ENCODE data around the gene KIF6.
A peak's percentile ranks its signal among the peaks of the same experiment; 100 is the strongest.

The KIF6 gene

DNA sequence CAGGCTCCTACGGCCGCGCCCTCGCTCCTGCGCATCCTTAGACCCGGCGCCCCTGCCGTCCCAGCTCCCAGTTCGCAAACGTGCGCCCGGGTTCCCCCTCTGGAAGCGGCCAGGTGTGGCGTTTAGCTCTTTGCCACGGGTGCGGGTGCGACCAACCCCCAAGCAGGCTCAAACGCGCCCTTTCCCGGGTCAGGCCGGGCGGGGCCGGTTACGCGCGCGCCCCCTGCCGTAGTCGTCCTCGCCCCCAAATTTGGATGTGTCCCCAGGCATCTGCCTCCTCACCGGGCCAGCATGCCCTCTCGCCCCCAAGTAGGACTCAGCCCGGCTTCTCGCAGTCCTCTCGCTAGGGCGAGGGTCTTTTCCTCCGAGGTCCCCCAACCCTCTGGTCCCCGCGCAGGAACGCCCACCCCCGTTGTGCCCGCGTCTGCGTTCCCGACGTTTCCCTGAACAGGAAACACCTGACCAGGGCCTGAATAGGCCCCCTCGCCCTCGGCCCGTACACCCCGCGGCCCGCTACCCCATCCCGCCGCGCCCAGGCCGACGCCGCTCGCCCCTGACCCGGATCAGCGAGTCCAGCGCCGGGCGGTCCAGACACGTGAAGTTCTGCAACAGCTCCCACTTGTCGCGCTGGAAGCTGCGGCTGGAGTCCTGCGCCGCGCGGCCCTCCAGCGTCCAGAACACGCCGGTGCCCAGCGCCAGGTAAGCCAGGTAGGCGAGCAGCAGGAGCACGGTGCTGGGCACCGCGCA, 411.5 kb downstream of the KIF6 start:
- no peaks in the 10 kb centered on the region for H3K36me3 Mint-ChIP-seq
- no peak overlapping the region for H3K27ac Mint-ChIP-seq
- H3K4me1 Mint-ChIP-seq: peaks cover 8% of the 10 kb centered on the region
- H3K27me3 Mint-ChIP-seq: peaks cover 92% of the 10 kb centered on the region
- no peaks in the 10 kb centered on the region for H3K9me3 Mint-ChIP-seq
- no peak overlapping the region for H3K4me3 Mint-ChIP-seq
- DNase-seq: no peak
- CTCF ChIA-PET: interaction anchor here (1.7 to 17.8 kb wide), 3 partner anchors 11 to 441 kb away, joined by 4 to 410 read pairs (median 7); no protein-coding TSS in a partner anchor

DNA sequence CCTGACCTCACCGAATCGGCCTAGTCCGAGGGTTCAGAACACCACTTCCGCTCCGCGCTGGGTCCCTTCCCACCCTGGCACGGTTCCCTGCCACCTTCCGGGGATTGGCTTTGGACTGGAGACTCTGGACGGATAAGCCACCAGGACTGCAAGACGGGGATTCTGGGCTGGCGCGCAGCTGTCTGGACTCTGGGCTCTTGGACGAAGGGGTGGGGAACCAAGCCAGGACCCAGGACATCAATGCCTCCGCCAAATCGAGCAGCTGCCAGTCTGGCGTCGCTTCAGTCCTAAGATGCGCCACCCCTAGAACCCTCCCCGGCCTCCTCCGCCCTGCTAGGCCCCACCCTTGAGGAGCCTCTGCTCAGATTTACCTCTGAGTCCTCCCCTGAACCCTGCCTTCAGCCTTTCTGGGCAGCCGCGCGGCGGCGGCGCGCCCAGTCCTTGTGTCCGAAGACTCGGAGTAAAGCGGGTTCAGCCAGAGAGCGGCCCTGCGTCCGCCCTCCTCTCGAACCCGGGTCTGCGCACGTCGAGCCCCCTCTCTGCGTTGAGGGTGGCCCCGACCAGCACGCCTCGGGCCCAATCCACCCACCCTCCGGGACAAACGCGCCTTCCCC, 412.2 kb downstream of the KIF6 start:
- peaks cover 88% of the 10 kb centered on the region for H3K27me3 Mint-ChIP-seq
- no peak overlapping the region for H3K4me3 Mint-ChIP-seq
- H3K9me3 Mint-ChIP-seq: no peaks in the 10 kb centered on the region
- H3K27ac Mint-ChIP-seq: no peak overlapping the region
- no peaks in the 10 kb centered on the region for H3K36me3 Mint-ChIP-seq
- CTCF ChIA-PET: interaction anchor here (1.7 to 17.8 kb wide), 3 partner anchors 10 to 441 kb away, joined by 4 to 410 read pairs (median 7); no protein-coding TSS in a partner anchor
- H3K4me1 Mint-ChIP-seq: peaks cover 8% of the 10 kb centered on the region
- no peak for DNase-seq

DNA sequence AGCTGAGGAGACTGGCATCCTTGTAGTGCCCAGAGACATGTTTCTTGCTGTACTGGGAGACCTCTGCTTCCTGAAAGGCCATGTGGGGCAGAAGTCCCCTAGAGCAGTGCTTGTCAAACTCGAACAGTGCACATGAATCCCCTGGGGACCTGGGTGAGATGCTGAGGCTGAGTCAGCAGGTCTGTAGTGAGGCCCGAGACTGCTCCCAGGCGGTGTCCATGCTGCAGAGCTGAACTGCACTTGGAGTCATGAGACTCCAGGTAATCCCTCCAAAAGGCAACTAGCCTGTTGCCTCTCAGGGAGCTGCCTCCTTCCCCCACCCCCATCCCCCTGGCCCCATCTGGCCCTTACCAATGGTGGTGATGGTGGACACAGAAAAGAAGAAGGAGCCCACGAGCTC, 414.7 kb downstream of the KIF6 start:
- CTCF ChIA-PET: interaction anchor here (0.6 to 17.8 kb wide), 25 partner anchors 11 to 439 kb away, joined by 3 to 410 read pairs (median 4); no protein-coding TSS in a partner anchor

DNA sequence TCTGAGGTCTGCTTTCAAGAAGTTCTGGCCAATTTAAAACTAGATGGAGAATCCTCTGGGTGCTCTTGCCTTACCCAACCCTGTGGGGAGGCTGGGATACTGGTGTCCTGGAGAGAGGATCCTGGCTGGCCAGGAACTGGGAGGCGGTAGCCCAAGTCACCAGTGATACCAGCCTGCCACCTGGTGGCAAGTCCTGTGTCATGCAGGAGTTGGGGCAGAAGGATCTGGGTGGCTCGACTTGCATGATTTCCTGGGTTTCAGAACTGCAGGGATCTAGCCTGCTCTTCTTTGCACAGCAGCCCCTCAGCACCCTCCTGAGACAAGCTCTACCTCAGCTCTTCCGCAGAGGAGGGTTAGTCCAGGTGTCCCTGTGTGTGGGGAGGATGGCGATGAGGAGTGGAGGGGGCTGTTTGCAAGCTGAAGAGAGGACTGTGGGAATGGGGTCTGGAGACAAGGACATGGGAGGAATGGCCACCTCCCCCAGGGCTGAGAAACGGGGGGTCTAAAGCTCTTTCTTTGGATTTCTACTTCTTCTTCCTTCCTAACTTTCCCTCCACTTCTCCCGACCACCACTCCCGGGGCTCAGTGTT, 415.2 kb downstream of the KIF6 start:
- CTCF ChIA-PET: interaction anchor here (0.7 to 17.8 kb wide), 30 partner anchors 11 to 438 kb away, joined by 3 to 410 read pairs (median 4); no protein-coding TSS in a partner anchor

More for the DNA sequence above, 414.7 kb downstream of the KIF6 start:
- Mint-ChIP-seq H3K27me3 (peaks cover 63% of the 10 kb centered on the region), H3K36me3 (no peaks in the 10 kb centered on the region), H3K4me3 (no peak overlapping the region), H3K4me1 (peaks cover 8% of the 10 kb centered on the region), H3K9me3 (no peaks in the 10 kb centered on the region), H3K27ac (no peak overlapping the region)
- DNase-seq: no peak

DNA sequence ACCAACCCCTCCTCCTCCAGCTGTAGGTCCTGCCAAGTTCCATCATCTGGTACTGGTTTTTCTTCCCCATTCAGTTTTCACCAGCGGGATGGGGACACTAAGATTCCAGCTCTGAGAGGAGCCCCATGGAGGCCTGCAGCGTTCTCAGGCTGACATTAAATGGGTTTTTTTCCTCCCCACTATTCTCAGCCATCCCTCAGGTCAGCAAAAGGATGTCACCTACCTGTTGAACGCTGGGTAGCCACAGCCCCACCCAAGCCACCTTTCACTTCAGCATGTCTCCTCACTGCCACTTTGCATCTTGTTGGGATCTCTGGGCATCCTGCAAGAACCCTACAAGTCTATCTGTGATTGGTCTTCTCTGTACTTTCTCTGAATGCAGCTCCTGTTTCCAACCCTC, 417.7 kb downstream of the KIF6 start:
- peaks cover 6% of the 10 kb centered on the region for H3K4me1 Mint-ChIP-seq
- no peak overlapping the region for H3K27ac Mint-ChIP-seq
- no peak for DNase-seq
- H3K9me3 Mint-ChIP-seq: no peaks in the 10 kb centered on the region
- H3K36me3 Mint-ChIP-seq: no peaks in the 10 kb centered on the region
- H3K4me3 Mint-ChIP-seq: no peak overlapping the region
- CTCF ChIA-PET: interaction anchor here (0.7 to 17.8 kb wide), 8 partner anchors 26 to 435 kb away, joined by 3 to 410 read pairs (median 5); no protein-coding TSS in a partner anchor
- H3K27me3 Mint-ChIP-seq: peaks cover 32% of the 10 kb centered on the region

More for the DNA sequence above, 415.2 kb downstream of the KIF6 start:
- Mint-ChIP-seq H3K4me1 (peaks cover 8% of the 10 kb centered on the region), H3K4me3 (no peak overlapping the region), H3K27me3 (peaks cover 58% of the 10 kb centered on the region), H3K36me3 (no peaks in the 10 kb centered on the region), H3K27ac (no peak overlapping the region), H3K9me3 (no peaks in the 10 kb centered on the region)
- DNase-seq: peak; percentile 75

DNA sequence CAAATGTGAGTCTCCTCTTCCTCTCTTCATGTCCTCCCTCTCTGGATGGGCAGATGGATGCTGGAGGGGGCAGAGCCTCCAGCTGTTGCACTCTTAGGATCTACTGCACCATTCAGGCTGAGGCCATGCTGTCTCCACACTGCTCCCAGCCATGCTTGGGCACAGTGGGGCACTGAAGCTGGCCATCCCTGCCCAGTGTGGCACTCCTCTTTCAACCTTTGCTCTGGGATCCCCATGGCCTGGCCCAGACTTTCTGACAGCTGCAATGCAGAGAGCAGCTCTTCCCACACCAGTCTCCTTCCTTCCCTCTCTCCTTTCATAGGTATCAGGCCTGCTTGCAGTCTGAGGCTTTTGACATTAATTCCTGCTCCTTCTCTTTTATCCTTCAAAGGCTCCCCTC, 420.3 kb downstream of the KIF6 start:
- CTCF ChIA-PET: interaction anchor here (0.7 to 17.8 kb wide), 8 partner anchors 122 to 307 kb away, joined by 3 to 410 read pairs (median 4); no protein-coding TSS in a partner anchor
- Mint-ChIP-seq H3K4me3 (no peak overlapping the region), H3K27ac (no peak overlapping the region), H3K9me3 (no peaks in the 10 kb centered on the region), H3K36me3 (no peaks in the 10 kb centered on the region), H3K27me3 (peaks cover 9% of the 10 kb centered on the region), H3K4me1 (peaks cover 6% of the 10 kb centered on the region)
- DNase-seq: no peak

DNA sequence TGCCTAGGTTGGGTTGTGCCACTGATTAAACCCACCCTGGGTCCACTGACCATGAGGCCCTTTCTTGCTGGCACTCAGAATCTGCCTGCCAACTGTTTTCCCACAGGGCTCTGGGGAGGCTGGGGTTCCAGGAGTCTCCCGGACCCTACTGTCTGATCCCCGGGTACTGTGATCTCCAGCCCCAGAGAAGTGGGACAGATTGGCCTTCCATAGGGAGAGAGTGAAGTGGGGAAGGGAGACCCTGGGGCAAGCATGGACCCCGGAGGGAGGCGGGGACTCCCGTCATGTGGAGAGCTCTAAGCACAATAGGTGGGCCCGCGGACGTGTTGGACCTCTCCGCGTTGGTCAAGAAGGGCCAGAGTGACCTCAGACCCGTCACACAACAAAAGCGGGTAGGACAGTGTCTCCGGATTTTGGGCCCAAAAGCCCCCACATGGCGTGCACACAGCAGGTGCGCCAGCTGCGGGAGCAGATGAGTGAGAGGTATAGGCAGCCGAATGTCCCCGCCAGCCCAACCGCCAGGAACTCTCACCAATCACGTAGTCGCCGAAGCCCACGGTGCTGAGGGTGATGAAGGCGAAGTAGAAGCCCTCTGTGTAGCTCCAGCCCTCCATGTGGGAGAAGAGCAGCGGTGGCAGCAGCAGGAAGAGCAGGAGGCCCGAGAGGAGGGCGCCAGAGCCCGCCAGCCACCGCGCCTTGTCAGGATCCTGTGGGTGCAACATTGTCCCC, 421.6 kb downstream of the KIF6 start:
- Mint-ChIP-seq H3K27ac (no peak overlapping the region), H3K9me3 (no peaks in the 10 kb centered on the region), H3K4me3 (no peak overlapping the region), H3K4me1 (peaks cover 6% of the 10 kb centered on the region), H3K27me3 (peaks cover 1% of the 10 kb centered on the region), H3K36me3 (no peaks in the 10 kb centered on the region)
- CTCF ChIA-PET: interaction anchor here (0.9 to 17.8 kb wide), 30 partner anchors 9 to 458 kb away, joined by 3 to 410 read pairs (median 5); partner anchors contain the start of gene KCNK5
- no peak for DNase-seq

DNA sequence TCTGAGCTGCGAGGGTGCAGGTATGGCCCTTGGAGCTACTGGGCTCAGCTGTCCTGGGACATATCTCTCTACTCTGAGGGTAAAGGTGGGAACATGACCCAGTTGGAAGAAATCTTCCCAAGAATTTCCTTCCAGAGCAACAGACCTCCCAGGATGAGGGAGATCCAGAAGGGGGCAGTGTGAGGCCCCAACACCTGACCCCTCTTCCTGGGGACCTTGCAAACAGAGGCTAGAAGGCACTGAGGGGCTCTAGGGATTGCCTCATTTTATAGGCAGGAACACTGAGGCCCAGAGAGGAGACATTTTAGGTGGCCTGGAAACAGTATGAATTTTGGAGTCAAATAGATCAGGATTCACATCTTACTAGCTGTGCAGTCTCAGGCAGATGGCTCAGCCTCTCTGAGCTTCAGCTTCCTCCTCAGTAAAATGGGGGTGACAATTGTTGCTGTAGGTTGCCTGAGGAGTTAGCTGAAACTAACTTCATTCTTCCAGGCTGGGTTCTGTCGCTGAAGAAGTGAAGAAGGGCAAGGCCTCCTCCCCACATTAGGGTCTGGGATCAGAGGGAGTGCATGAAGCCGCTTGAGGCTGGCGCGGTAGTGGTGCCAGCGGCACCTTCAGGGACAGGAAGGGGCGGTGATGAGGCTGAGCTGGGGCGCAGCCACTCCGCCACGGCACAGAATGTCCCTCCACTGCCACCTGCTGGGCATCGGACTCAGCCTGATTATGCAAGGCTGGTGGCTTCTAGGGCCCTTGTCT, 422.4 kb downstream of the KIF6 start:
- Mint-ChIP-seq H3K27me3 (no peaks in the 10 kb centered on the region), H3K36me3 (no peaks in the 10 kb centered on the region), H3K9me3 (no peaks in the 10 kb centered on the region), H3K27ac (peak overlapping the region; percentile 21), H3K4me1 (peaks cover 6% of the 10 kb centered on the region), H3K4me3 (peak overlapping the region; percentile 42)
- peak; percentile 94 for DNase-seq
- CTCF ChIA-PET: interaction anchor here (0.7 to 17.8 kb wide), 36 partner anchors 10 to 457 kb away, joined by 3 to 410 read pairs (median 4); partner anchors contain the start of gene KCNK5

DNA sequence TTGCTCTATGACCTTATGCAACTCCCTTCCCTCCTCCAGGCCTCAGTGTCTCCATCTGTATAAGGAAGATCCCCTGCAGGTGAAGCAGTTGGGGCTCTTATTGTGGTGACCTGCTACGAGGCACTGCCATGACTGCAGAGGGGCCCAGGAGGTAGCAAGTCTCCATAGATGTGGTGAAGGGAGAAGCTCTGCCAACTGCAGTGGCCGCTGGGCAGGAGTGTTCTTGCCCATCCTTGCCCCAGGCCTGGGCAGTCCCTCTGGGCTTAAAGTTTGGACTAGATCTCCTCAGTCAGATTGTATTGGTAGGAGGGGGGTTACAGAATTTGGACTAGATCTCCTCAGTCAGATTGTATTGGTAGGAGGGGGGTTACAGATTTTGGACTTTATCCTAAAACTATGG, 423.2 kb downstream of the KIF6 start:
- no peaks in the 10 kb centered on the region for H3K9me3 Mint-ChIP-seq
- no peaks in the 10 kb centered on the region for H3K36me3 Mint-ChIP-seq
- no peak overlapping the region for H3K4me3 Mint-ChIP-seq
- no peak for DNase-seq
- CTCF ChIA-PET: interaction anchor here (0.9 to 17.8 kb wide), 15 partner anchors 71 to 429 kb away, joined by 3 to 410 read pairs (median 5); partner anchors contain the start of gene KCNK5
- peak overlapping the region; percentile 37 for H3K27ac Mint-ChIP-seq
- no peaks in the 10 kb centered on the region for H3K27me3 Mint-ChIP-seq
- peaks cover 6% of the 10 kb centered on the region for H3K4me1 Mint-ChIP-seq

DNA sequence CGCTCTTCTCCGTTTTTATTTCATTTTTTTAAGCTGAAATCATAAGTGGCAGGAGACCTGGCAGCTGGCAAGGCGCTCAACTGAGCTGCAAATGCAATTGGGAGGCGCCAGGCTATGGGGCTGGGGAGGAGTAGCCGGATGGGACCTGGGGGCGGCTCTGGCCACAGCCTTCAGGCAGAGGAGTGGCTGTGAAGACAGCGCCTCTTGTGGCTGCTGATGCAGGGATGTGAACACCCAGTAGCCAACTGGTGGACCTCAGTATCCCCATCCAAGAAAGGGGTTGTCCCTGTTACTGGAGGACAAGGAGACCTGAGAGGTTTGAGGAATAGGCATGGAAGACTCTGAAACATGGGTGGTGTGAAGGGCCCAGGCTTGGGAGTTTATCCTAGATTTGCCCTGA, 423.6 kb downstream of the KIF6 start:
- H3K9me3 Mint-ChIP-seq: no peaks in the 10 kb centered on the region
- H3K36me3 Mint-ChIP-seq: no peaks in the 10 kb centered on the region
- no peaks in the 10 kb centered on the region for H3K27me3 Mint-ChIP-seq
- CTCF ChIA-PET: interaction anchor here (0.8 to 17.8 kb wide), 7 partner anchors 57 to 305 kb away, joined by 3 to 410 read pairs (median 17); partner anchors contain the start of gene KCNK5
- no peak for DNase-seq
- H3K27ac Mint-ChIP-seq: no peak overlapping the region
- peaks cover 6% of the 10 kb centered on the region for H3K4me1 Mint-ChIP-seq
- no peak overlapping the region for H3K4me3 Mint-ChIP-seq

DNA sequence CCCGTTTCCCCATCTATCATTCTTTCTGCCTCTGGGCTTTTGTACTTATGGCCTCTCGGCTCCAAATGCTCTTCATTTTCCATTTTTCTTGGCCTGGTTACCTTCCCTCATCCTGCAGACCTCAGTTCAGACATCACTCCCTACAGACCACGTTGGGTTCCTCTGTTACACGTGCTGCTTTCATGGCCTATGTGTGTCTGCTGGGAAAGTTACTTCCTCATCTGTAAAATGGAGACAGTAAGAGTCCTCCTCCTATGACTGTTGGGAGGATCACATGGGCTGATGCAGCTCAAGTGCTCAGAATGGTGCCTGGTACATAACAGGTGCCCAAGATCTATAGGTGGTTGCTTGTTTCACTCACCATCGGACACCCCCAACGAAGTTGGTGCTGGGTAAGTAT, 424.5 kb downstream of the KIF6 start:
- no peak for DNase-seq
- CTCF ChIA-PET: interaction anchor here (0.8 to 17.8 kb wide), 6 partner anchors 10 to 304 kb away, joined by 3 to 410 read pairs (median 12); no protein-coding TSS in a partner anchor
- no peaks in the 10 kb centered on the region for H3K36me3 Mint-ChIP-seq
- no peak overlapping the region for H3K4me3 Mint-ChIP-seq
- no peak overlapping the region for H3K27ac Mint-ChIP-seq
- H3K4me1 Mint-ChIP-seq: peaks cover 6% of the 10 kb centered on the region
- H3K27me3 Mint-ChIP-seq: no peaks in the 10 kb centered on the region
- no peaks in the 10 kb centered on the region for H3K9me3 Mint-ChIP-seq

DNA sequence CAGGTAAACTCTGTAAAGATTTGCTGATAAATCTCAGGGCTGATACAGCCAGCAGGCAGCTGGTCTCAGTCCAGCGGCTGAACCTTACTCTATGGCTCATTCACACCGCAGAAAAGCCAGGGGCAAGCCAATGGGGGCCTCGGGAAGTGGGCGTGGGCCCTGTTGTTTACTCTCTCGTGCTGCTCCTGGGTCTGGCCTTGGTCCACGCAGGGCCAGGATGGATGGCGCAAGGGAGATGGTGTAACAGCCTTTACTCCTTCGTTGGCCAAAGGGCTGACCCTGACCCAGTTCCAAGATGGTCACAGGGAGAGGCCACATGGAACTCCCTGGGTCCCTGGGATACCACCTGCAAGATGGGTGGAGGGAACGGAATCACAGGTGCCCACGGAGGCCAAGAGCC, 427.1 kb downstream of the KIF6 start:
- Mint-ChIP-seq H3K27me3 (no peaks in the 10 kb centered on the region), H3K4me1 (peaks cover 5% of the 10 kb centered on the region), H3K4me3 (no peak overlapping the region), H3K9me3 (no peaks in the 10 kb centered on the region), H3K27ac (no peak overlapping the region), H3K36me3 (no peaks in the 10 kb centered on the region)
- no peak for DNase-seq
- CTCF ChIA-PET: interaction anchor here (17.8 kb wide), 1 partner anchor 130 kb away, joined by 410 read pairs; no protein-coding TSS in a partner anchor
